ENCODE results near the gene DHRS1.

DHRS1 gene

DNA sequence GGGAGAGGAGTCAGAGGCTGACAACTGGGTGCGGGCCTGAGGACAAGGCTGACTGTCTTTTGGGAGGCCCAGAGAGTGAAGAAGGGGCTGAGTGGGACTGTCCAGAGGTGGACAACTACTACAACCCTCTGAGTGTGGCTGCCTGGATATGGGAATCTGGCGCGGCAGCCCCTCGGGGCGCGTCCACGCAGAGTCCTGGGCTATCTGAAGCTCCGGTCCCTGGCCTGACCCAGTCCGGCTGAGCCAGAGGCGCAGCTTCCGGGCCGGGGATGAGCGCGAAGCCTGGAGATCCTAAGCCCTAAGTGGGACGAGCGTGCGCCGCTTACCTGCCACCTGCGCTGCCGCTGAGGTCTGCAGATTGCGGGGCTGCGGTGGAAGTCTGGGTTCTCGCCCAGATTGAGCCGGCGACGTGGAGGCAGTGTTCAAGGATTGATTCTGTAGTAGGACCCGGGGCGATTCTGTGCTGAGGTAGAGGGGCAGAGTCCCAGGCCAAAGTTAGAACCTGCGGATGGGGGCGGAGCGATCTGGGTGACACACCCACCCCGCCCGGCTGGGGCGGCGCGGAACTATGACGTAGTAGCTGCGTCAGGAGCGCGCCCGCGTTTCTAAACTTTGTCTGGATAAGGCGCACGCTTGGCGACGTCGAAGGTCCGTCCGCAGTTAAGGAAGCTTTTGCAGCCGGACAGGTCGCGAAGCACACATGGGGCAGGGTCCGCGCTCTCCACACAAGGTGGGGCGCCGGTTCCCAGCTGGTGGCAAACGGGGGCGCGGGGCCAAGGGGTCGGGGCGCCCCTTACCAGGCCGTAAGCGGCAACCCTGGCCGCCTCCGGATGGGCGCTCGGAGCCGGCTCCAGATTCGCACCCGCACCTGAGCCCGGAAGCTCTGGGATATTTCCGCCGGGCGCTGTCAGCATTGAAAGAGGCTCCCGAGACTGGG lies at the start of gene DHRS1, which contains the start of gene NOP9:
Gene DHRS1, minus strand, starts transcription at position 526 of the 937 bp plus-strand sequence. CDS start 674 bp downstream, outside the sequence.
Gene NOP9, plus strand, starts transcription at position 596 of the 937 bp plus-strand sequence. Its CDS starts 105 bp downstream, at position 701.
- peak within 1 kb of the TSS; percentile 96 for H3K4me3 ChIP-seq (ENCODE audit: low read depth, low read length)
- peaks cover 29% of the 10 kb centered on the region for H3K36me3 ChIP-seq (ENCODE audit: control insufficient read depth, insufficient read depth, low read length)
- H3K27me3 ChIP-seq (ENCODE audit: control insufficient read depth, insufficient read depth, low read length) = no peaks in the 10 kb centered on the region
- H3K9ac ChIP-seq (ENCODE audit: low read depth, low read length) = peak within 1 kb of the TSS; percentile 82
- no peaks in the 10 kb centered on the region for H3K9me3 ChIP-seq (ENCODE audit: control insufficient read depth, insufficient read depth, low read length)
- no peaks in the 10 kb centered on the region for H3K4me1 ChIP-seq (ENCODE audit: control insufficient read depth, insufficient read depth, low read length)

DNA sequence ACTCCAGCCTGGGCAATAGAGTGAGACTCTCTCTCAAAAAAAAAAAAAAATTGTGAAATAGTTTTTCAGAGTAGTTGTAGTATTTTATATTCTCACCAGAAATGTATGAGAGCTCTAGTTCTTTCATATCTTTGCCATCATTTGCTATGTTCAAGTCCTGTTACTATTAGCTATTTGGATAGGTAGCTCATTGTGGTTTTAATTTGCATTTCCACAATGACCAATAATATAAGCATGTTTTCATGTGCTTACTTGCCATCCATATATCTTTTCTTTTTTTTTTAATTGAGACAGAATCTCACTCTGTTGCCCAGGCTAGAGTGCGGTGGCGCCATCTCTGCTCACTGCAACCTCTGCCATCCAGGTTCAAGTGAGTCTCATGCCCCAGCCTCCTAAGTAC lies 48.6 kb upstream of the DHRS1 start:
- Histone ChIP-seq H3K9me3 (ENCODE audit: control insufficient read depth, insufficient read depth, low read length) (no peaks in the 10 kb centered on the region), H3K4me3 (ENCODE audit: low read depth, low read length) (no peak overlapping the region), H3K4me1 (ENCODE audit: control insufficient read depth, insufficient read depth, low read length) (no peaks in the 10 kb centered on the region), H3K36me3 (ENCODE audit: control insufficient read depth, insufficient read depth, low read length) (no peaks in the 10 kb centered on the region), H3K27me3 (ENCODE audit: control insufficient read depth, insufficient read depth, low read length) (peaks cover 47% of the 10 kb centered on the region), H3K9ac (ENCODE audit: low read depth, low read length) (no peak overlapping the region)

DNA sequence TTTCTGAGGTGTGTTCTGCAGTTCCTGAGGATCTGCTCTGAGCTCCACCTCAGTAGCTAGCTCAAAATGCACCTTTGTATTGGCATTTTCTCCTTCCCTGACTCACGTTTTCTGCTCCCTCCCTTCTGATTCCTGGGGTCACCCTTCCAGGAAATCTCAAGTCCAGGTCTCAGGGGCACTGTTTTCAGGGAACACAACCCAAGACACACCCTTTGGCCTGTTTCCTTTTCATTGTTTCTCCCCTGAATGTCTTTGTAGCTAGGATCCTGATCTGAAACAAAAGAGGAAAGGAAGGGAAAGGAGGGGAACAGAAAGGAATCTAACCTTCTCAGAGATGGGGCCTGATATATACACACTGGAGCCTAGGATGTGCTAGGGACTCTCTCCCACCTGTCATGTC lies 47.6 kb upstream of the DHRS1 start:
- no peaks in the 10 kb centered on the region for H3K36me3 ChIP-seq (ENCODE audit: control insufficient read depth, insufficient read depth, low read length)
- H3K9ac ChIP-seq (ENCODE audit: low read depth, low read length) = no peak overlapping the region
- H3K27me3 ChIP-seq (ENCODE audit: control insufficient read depth, insufficient read depth, low read length) = peaks cover 45% of the 10 kb centered on the region
- no peaks in the 10 kb centered on the region for H3K9me3 ChIP-seq (ENCODE audit: control insufficient read depth, insufficient read depth, low read length)
- no peaks in the 10 kb centered on the region for H3K4me1 ChIP-seq (ENCODE audit: control insufficient read depth, insufficient read depth, low read length)
- no peak overlapping the region for H3K4me3 ChIP-seq (ENCODE audit: low read depth, low read length)

DNA sequence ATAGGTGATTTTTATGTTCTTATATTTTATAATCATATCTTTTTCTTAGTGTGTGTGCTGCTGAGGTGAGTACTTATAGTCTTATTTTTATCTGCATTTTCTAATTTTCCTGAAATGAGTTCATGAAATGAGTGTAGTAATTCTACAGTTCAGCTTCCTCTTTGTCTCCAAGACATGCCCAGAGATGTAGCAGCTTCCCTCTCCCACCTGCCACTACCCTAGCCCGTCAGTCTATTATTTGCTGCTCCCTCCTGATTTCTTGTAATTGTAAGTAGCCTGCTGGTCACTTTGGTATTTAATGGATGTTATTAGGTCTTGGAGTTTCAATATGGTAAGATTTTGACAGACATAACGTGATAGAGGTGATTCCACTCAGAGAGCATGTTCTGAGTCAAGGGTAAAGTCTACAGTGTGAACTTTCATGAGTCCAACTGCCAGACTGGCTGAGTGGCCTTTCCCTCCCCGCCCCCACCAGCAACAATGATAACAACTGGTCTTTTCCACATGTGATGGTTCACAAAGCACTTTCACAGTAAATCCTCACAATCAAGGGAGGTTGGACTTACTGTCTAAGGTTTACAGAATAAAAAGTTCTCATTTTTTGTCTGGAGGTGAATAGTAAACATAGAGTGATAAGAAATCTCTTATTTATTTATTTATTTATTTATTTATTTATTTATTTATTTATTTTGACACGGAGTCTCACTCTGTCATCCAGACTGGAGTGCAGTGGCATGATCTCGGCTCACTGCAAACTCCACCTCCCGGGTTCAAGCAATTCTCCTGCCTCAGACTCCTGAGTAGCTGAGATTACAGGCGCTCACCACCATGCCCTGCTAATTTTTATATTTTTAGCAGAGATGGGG lies 44.4 kb upstream of the DHRS1 start:
- no peaks in the 10 kb centered on the region for H3K4me1 ChIP-seq (ENCODE audit: control insufficient read depth, insufficient read depth, low read length)
- H3K27me3 ChIP-seq (ENCODE audit: control insufficient read depth, insufficient read depth, low read length) = peaks cover 45% of the 10 kb centered on the region
- no peaks in the 10 kb centered on the region for H3K36me3 ChIP-seq (ENCODE audit: control insufficient read depth, insufficient read depth, low read length)
- no peak overlapping the region for H3K9ac ChIP-seq (ENCODE audit: low read depth, low read length)
- no peak overlapping the region for H3K4me3 ChIP-seq (ENCODE audit: low read depth, low read length)
- no peaks in the 10 kb centered on the region for H3K9me3 ChIP-seq (ENCODE audit: control insufficient read depth, insufficient read depth, low read length)

DNA sequence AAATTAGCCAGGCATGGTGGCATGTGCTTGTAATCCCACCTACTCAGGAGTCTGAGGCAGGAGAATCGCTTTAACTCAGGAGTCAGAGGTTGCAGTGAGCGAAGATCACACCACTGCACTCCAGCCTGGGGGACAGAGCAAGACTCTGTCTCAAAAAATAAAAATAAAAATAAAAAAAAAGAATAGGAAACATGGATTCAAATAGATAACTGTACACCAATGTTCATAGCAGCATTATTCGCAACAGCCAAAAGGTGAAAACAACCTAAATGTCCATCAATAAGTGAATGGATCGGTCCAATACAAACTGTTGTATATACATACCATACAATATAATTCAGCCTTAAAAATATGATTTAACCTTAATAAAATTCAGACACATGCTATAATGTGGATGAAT lies 43.3 kb upstream of the DHRS1 start:
- Histone ChIP-seq H3K36me3 (ENCODE audit: control insufficient read depth, insufficient read depth, low read length) (no peaks in the 10 kb centered on the region), H3K4me1 (ENCODE audit: control insufficient read depth, insufficient read depth, low read length) (no peaks in the 10 kb centered on the region), H3K4me3 (ENCODE audit: low read depth, low read length) (no peak overlapping the region), H3K27me3 (ENCODE audit: control insufficient read depth, insufficient read depth, low read length) (peaks cover 55% of the 10 kb centered on the region), H3K9me3 (ENCODE audit: control insufficient read depth, insufficient read depth, low read length) (no peaks in the 10 kb centered on the region), H3K9ac (ENCODE audit: low read depth, low read length) (no peak overlapping the region)

DNA sequence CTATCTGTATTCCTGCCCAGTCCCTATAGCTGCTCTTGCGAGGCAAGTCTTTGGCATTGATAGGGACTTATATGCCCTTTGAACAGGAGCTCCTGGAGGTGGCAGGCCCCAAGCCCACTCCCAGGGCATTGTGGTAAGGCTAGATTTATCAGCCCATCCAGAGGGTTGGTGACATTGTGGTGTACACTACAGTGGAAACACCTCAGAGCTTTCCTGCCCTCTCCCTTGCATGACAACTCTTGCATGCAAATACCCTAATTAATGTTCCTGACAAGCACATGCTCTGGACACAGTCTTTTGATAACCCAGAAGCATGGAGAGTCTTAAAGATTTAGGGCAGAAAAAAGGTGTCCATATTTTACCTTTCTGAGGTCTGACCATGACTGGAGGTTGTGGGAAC lies 41.0 kb upstream of the DHRS1 start:
- H3K27me3 ChIP-seq (ENCODE audit: control insufficient read depth, insufficient read depth, low read length) = peaks cover 74% of the 10 kb centered on the region

DNA sequence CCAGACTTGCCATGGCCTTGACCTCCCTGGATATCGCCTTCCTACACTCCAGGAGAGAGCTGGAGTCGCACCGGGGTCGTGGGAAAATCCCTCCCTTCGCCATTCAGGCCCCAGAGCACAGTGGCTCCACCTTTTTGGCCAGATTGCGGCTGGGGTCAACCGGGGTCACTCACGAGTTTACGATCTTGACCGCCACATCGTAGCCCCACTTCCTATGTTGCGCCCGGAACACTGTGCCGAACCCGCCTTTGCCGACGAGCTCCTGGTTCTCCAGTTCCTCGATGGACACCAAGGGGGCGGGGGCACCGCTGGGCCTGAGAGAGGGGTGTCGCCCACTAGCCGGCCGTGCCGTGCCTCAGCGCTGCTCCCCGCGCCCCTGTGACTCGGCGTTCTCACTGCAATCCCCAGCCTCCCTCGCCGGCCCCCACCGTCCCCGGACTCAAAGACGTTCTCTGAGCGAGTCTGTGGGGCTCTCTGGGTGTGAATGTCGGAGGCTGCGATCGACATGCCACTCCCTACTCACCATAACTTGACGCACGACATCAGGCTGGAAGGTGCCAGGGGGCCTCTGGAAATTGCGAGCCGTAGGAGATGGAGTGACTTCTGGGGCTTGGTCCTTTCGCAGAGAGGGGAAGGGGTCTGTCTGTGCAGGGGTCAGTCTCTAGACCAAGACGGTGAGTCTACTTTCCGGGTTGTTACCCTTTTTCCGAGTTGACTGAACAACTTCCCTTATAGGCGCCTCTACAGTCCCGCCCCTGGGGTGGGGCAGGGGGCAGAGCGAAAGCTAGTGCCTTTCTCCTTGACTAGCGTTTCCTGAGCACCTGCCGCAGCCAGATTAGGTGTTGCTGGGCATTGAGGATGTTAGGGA lies 39.9 kb upstream of the DHRS1 start, which contains the start of gene RIPK3:
Gene RIPK3, minus strand, starts transcription at position 708 of the 868 bp plus-strand sequence. Its CDS starts 165 bp downstream, at position 543.
- Histone ChIP-seq H3K9ac (ENCODE audit: low read depth, low read length) (no peak within 1 kb of the TSS), H3K4me1 (ENCODE audit: control insufficient read depth, insufficient read depth, low read length) (peaks cover 2% of the 10 kb centered on the region), H3K27me3 (ENCODE audit: control insufficient read depth, insufficient read depth, low read length) (peaks cover 83% of the 10 kb centered on the region), H3K9me3 (ENCODE audit: control insufficient read depth, insufficient read depth, low read length) (no peaks in the 10 kb centered on the region), H3K36me3 (ENCODE audit: control insufficient read depth, insufficient read depth, low read length) (no peaks in the 10 kb centered on the region), H3K4me3 (ENCODE audit: low read depth, low read length) (peak within 1 kb of the TSS; percentile 69)

More for the DNA sequence above, 41.0 kb upstream of the DHRS1 start:
- no peaks in the 10 kb centered on the region for H3K9me3 ChIP-seq (ENCODE audit: control insufficient read depth, insufficient read depth, low read length)
- H3K4me3 ChIP-seq (ENCODE audit: low read depth, low read length) = no peak overlapping the region
- no peak overlapping the region for H3K9ac ChIP-seq (ENCODE audit: low read depth, low read length)
- H3K36me3 ChIP-seq (ENCODE audit: control insufficient read depth, insufficient read depth, low read length) = no peaks in the 10 kb centered on the region
- H3K4me1 ChIP-seq (ENCODE audit: control insufficient read depth, insufficient read depth, low read length) = peaks cover 2% of the 10 kb centered on the region

DNA sequence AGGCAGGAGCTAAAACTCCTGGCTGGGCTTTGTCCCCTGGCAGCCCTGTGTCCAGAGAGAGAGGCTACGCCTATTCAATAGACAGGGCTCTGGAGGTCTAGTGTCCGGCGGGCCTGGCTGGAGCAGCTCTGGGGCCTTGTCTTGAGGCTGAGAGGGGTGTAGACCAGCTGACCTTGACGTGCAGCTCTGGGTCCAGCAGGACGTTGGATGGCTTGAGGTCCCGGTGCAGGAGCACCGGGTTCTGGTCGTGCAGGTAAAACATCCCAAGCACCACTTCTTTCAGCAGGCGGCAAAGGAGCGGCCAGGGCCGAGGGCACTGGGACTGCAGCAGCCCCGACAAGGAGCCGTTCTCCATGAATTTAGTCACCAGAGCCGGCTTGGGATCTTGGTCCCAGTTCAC lies 39.3 kb upstream of the DHRS1 start:
- H3K36me3 ChIP-seq (ENCODE audit: control insufficient read depth, insufficient read depth, low read length) = no peaks in the 10 kb centered on the region
- peaks cover 2% of the 10 kb centered on the region for H3K4me1 ChIP-seq (ENCODE audit: control insufficient read depth, insufficient read depth, low read length)
- no peaks in the 10 kb centered on the region for H3K9me3 ChIP-seq (ENCODE audit: control insufficient read depth, insufficient read depth, low read length)
- no peak overlapping the region for H3K9ac ChIP-seq (ENCODE audit: low read depth, low read length)
- H3K4me3 ChIP-seq (ENCODE audit: low read depth, low read length) = peak overlapping the region; percentile 69
- peaks cover 87% of the 10 kb centered on the region for H3K27me3 ChIP-seq (ENCODE audit: control insufficient read depth, insufficient read depth, low read length)

DNA sequence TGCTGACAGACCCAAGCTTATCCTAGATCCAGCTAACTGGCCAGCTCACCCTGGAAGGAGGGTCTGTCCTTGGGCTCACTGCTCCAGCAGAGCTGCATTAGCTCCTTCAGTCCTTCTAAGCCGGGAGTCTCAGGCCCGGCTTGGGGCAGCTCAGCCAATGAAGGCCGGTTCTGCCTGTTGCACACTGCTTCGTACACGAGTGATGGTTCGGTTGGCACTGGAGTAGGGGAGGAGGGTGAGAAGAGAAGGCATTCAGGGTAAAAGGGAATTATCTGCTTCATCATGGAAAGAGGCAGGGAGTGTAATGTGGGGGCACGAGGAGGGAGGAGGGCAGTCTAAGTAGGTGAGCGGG lies 38.2 kb upstream of the DHRS1 start:
- no peak overlapping the region for H3K4me3 ChIP-seq (ENCODE audit: low read depth, low read length)
- peaks cover 2% of the 10 kb centered on the region for H3K4me1 ChIP-seq (ENCODE audit: control insufficient read depth, insufficient read depth, low read length)
- no peak overlapping the region for H3K9ac ChIP-seq (ENCODE audit: low read depth, low read length)
- H3K27me3 ChIP-seq (ENCODE audit: control insufficient read depth, insufficient read depth, low read length) = peaks cover 94% of the 10 kb centered on the region
- H3K9me3 ChIP-seq (ENCODE audit: control insufficient read depth, insufficient read depth, low read length) = no peaks in the 10 kb centered on the region
- no peaks in the 10 kb centered on the region for H3K36me3 ChIP-seq (ENCODE audit: control insufficient read depth, insufficient read depth, low read length)

DNA sequence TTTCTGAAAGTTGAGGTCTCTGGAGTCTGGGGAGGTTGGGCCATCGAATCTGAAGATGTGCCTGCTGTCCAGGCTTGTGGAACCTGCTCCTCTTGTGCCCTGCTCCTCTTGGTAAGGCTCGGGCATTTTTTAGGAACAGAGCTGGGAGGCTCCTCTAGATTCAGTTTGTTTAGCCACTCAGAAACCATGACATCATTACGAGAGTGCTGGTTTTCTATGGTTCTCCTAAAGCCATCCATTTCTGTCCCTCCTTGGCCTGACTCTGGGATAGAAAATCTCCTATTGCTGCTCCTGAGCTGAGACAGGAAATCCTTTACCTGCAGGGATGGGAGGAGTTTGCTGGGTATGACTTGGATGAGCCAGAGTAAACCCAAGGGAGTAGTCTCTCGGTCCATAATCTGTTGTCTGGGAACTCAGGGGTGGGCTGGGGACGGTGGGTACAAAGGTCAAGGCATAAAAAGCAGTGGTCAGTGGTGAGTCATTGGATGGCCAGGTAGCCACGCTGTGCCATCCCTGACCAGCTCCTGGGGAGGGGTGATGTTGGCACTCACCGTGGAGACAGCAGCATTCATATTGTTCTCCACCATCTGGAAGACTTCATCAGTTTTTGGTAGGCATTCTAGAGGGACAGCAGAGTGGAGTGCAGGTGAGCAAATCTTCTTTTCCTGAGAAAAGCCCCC lies 37.7 kb upstream of the DHRS1 start:
- peaks cover 3% of the 10 kb centered on the region for H3K4me1 ChIP-seq (ENCODE audit: control insufficient read depth, insufficient read depth, low read length)
- peaks cover 95% of the 10 kb centered on the region for H3K27me3 ChIP-seq (ENCODE audit: control insufficient read depth, insufficient read depth, low read length)
- no peak overlapping the region for H3K4me3 ChIP-seq (ENCODE audit: low read depth, low read length)
- no peak overlapping the region for H3K9ac ChIP-seq (ENCODE audit: low read depth, low read length)
- H3K36me3 ChIP-seq (ENCODE audit: control insufficient read depth, insufficient read depth, low read length) = no peaks in the 10 kb centered on the region
- H3K9me3 ChIP-seq (ENCODE audit: control insufficient read depth, insufficient read depth, low read length) = no peaks in the 10 kb centered on the region
